Measurements from ENCODE around the gene C13orf46. TPM values are rescaled to one million over a fixed set of nuclear protein-coding genes. Genes with fewer than 3 reads are reported as not detected.

The C13orf46 gene
- total RNA-seq, 6 experiments from 2014 or later: 1.4 to 2.5 (median 2.0) TPM

GRCh38 chr13:114019367-114019766 lies 45.5 kb upstream of the C13orf46 start:
- no peak overlapping the region for H3K4me3 Mint-ChIP-seq
- peaks cover 34% of the 10 kb centered on the region for H3K36me3 Mint-ChIP-seq (ENCODE audit: low read depth)
- TF ChIP-seq CTCF (IDR thresholded peaks at IDR 0.05): no peak
- peaks cover 20% of the 10 kb centered on the region for H3K4me1 Mint-ChIP-seq (ENCODE audit: low read depth)
- H3K27ac Mint-ChIP-seq: peak overlapping the region; percentile 53
- no peak for DNase-seq
- H3K9me3 Mint-ChIP-seq: no peaks in the 10 kb centered on the region; the same call in 1 of the 2 replicates
- peaks cover 6% of the 10 kb centered on the region for H3K27me3 Mint-ChIP-seq (ENCODE audit: insufficient read depth)

GRCh38 chr13:114018461-114019055 lies 44.7 kb upstream of the C13orf46 start:
- DNase-seq: no peak
- Mint-ChIP-seq H3K9me3 (no peaks in the 10 kb centered on the region; the same call in 1 of the 2 replicates), H3K27ac (no peak overlapping the region), H3K4me3 (no peak overlapping the region), H3K4me1 (ENCODE audit: low read depth) (peaks cover 20% of the 10 kb centered on the region), H3K36me3 (ENCODE audit: low read depth) (peaks cover 28% of the 10 kb centered on the region), H3K27me3 (ENCODE audit: insufficient read depth) (peaks cover 6% of the 10 kb centered on the region)
- no peak for TF ChIP-seq CTCF (IDR thresholded peaks at IDR 0.05)

- peaks cover 28% of the 10 kb centered on the region for H3K36me3 Mint-ChIP-seq (ENCODE audit: low read depth)
- no peak for DNase-seq
- H3K27ac Mint-ChIP-seq: no peak overlapping the region
- peaks cover 6% of the 10 kb centered on the region for H3K27me3 Mint-ChIP-seq (ENCODE audit: insufficient read depth)
- no peaks in the 10 kb centered on the region; the same call in 1 of the 2 replicates for H3K9me3 Mint-ChIP-seq
- peaks cover 20% of the 10 kb centered on the region for H3K4me1 Mint-ChIP-seq (ENCODE audit: low read depth)
- H3K4me3 Mint-ChIP-seq: no peak overlapping the region
- no peak for TF ChIP-seq CTCF (IDR thresholded peaks at IDR 0.05)
Observed at GRCh38 chr13:114017966-114018365, 44.1 kb upstream of the C13orf46 start.

GRCh38 chr13:114017028-114017630 lies 43.3 kb upstream of the C13orf46 start:
- peak; percentile 73 for TF ChIP-seq CTCF (IDR thresholded peaks at IDR 0.05)
- H3K9me3 Mint-ChIP-seq: no peaks in the 10 kb centered on the region; the same call in 1 of the 2 replicates
- H3K4me3 Mint-ChIP-seq: no peak overlapping the region
- no peak for DNase-seq
- H3K4me1 Mint-ChIP-seq (ENCODE audit: low read depth): peaks cover 20% of the 10 kb centered on the region
- H3K27me3 Mint-ChIP-seq (ENCODE audit: insufficient read depth): peaks cover 6% of the 10 kb centered on the region
- H3K36me3 Mint-ChIP-seq (ENCODE audit: low read depth): peaks cover 28% of the 10 kb centered on the region
- peak overlapping the region; percentile 59 for H3K27ac Mint-ChIP-seq

GRCh38 chr13:114016321-114017027 lies 42.6 kb upstream of the C13orf46 start:
- Mint-ChIP-seq H3K27ac (peak overlapping the region; percentile 91), H3K4me3 (no peak overlapping the region; the same call in 1 of the 2 replicates), H3K4me1 (ENCODE audit: low read depth) (peaks cover 20% of the 10 kb centered on the region), H3K9me3 (no peaks in the 10 kb centered on the region; the same call in 1 of the 2 replicates), H3K27me3 (ENCODE audit: insufficient read depth) (peaks cover 6% of the 10 kb centered on the region), H3K36me3 (ENCODE audit: low read depth) (peaks cover 28% of the 10 kb centered on the region)
- no peak for TF ChIP-seq CTCF (IDR thresholded peaks at IDR 0.05)
- DNase-seq: no peak
